GM19099 (cell line): ENCODE data around the gene SAMD11.
A peak's percentile ranks its signal among the peaks of the same experiment; 100 is the strongest.

Source experiments
- POLR2A ChIP-seq: IDR thresholded peaks from 3 replicates; pipeline ENCODE4 v1.6.1; 2011; ENCODE audit warnings: low read depth; ENCODE audit not compliant: insufficient read length; ENCODE audit errors: extremely low read depth

SAMD11 gene

GRCh38 chr1:936348-937264, 12.9 kb downstream of the SAMD11 start:
- TF ChIP-seq POLR2A: no peak

- no peak for TF ChIP-seq POLR2A
These were observed 13.8 kb downstream of the SAMD11 start for GRCh38 chr1:937521-937920.

- no peak for TF ChIP-seq POLR2A
These were observed 14.5 kb downstream of the SAMD11 start for GRCh38 chr1:938088-938683.

GRCh38 chr1:938711-939489, 15.2 kb downstream of the SAMD11 start:
- TF ChIP-seq POLR2A: no peak

GRCh38 chr1:939511-940106, 15.9 kb downstream of the SAMD11 start:
- TF ChIP-seq POLR2A: no peak

- TF ChIP-seq POLR2A: no peak
These were observed 16.6 kb downstream of the SAMD11 start for GRCh38 chr1:940107-941014.

- TF ChIP-seq POLR2A: no peak
These were observed 17.4 kb downstream of the SAMD11 start for GRCh38 chr1:941015-941587.

GRCh38 chr1:941588-942383, 18.1 kb downstream of the SAMD11 start:
- no peak for TF ChIP-seq POLR2A

GRCh38 chr1:942411-942821, 18.7 kb downstream of the SAMD11 start:
- TF ChIP-seq POLR2A: peak; percentile 21

GRCh38 chr1:942864-943533, 19.3 kb downstream of the SAMD11 start:
- no peak for TF ChIP-seq POLR2A

- TF ChIP-seq POLR2A: no peak
These were observed 20.0 kb downstream of the SAMD11 start for GRCh38 chr1:943545-944340.

GRCh38 chr1:944341-945325, 20.9 kb downstream of the SAMD11 start:
- no peak for TF ChIP-seq POLR2A
